Spleen (tissue), 7 donors: ENCODE data around the gene CNTNAP1.

Experiments
- POLR2A ChIP-seq, 3 donors: fragments of 450-650 bp; IDR thresholded peaks; one replicate each; pipeline ENCODE4 v1.5.1; 2017; ENCODE audit warnings: antibody characterized with exemption in 3 of 3, mild to moderate bottlenecking in 1 of 3
- POLR2AphosphoS5 ChIP-seq, 3 donors: sonication (generic); formaldehyde crosslinking; IDR thresholded peaks; one replicate each; pipeline ENCODE4 v1.5.1; 2017; ENCODE audit warnings: antibody characterized with exemption in 3 of 3
- TF ChIP-seq, protein P1 (sequence below), 11 experiments: fragments of 200-600 bp in 7 of 11; fragments of 450-650 bp in 4 of 11; sonication (generic) in 4 of 11; IDR thresholded peaks in 8 of 11; conservative IDR thresholded peaks in 3 of 11; 1 replicate in 7 of 11; 2 replicates in 4 of 11; pipeline versions ENCODE4 v1.4.0 to v1.8.0; 2016 to 2021; ENCODE audit warnings: antibody characterized with exemption in 11 of 11, inconsistent platforms in 4 of 11, mild to moderate bottlenecking in 1 of 11
- donor health status: DM: no; HTN: no; CAD: no; lungs with moderate emphysema.
- donor health status: DM: no; HTN: no; CAD: no.
- donor health status: DM: no; HTN: no; CAD: no.

GRCh38 chr17:42740699-42741098 is 58.4 kb downstream of the CNTNAP1 start:
- TF ChIP-seq, protein P1, sequence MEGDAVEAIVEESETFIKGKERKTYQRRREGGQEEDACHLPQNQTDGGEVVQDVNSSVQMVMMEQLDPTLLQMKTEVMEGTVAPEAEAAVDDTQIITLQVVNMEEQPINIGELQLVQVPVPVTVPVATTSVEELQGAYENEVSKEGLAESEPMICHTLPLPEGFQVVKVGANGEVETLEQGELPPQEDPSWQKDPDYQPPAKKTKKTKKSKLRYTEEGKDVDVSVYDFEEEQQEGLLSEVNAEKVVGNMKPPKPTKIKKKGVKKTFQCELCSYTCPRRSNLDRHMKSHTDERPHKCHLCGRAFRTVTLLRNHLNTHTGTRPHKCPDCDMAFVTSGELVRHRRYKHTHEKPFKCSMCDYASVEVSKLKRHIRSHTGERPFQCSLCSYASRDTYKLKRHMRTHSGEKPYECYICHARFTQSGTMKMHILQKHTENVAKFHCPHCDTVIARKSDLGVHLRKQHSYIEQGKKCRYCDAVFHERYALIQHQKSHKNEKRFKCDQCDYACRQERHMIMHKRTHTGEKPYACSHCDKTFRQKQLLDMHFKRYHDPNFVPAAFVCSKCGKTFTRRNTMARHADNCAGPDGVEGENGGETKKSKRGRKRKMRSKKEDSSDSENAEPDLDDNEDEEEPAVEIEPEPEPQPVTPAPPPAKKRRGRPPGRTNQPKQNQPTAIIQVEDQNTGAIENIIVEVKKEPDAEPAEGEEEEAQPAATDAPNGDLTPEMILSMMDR (IDR thresholded peaks at IDR 0.05 in 8 of 11, conservative IDR thresholded peaks at IDR 0.05 in 3 of 11) = no peak
- TF ChIP-seq POLR2AphosphoS5 (IDR thresholded peaks at IDR 0.05) (no peak), POLR2A (IDR thresholded peaks at IDR 0.05) (no peak)
